ENCODE measurements around the gene SIRPG.
"Not testable (repeated sequence)": the region's sequence is repeated elsewhere in the genome, so short reads cannot be mapped to it uniquely, and the experiment has no call there.

Gene SIRPG

GRCh38 chr20:1671891-1672669, 14.5 kb upstream of the SIRPG start:
- peak; percentile 49 to 57 for DNase-seq

GRCh38 chr20:1669304-1669703, 11.7 kb upstream of the SIRPG start:
- no peak for DNase-seq

GRCh38 chr20:1667502-1668085, 10.0 kb upstream of the SIRPG start:
- no peak for DNase-seq

- DNase-seq = no peak
These were observed 9.2 kb upstream of the SIRPG start for GRCh38 chr20:1666802-1667201.

DNA sequence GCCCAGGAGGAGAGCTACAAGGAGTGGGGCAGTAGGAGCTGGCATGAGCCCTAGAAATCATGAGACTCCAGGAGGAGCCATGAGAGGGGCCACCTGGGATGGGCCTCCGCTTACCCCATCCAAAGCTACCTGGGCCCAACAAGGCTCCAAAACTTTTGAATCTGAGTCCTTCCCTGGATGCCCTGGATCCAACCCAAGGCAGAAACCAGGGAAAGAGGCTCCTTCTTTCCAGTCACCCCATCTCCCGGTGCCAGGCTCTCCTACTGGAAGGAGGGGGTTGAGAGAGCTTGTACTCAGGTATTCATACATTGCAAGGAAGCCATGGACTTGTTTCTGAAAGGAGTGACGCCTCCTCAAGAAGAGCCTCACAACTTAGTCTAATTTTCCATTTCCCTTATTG, 7.8 kb upstream of the SIRPG start:
- DNase-seq = no peak

- no peak for DNase-seq
These were observed 7.3 kb upstream of the SIRPG start for GRCh38 chr20:1664911-1665310.

DNA sequence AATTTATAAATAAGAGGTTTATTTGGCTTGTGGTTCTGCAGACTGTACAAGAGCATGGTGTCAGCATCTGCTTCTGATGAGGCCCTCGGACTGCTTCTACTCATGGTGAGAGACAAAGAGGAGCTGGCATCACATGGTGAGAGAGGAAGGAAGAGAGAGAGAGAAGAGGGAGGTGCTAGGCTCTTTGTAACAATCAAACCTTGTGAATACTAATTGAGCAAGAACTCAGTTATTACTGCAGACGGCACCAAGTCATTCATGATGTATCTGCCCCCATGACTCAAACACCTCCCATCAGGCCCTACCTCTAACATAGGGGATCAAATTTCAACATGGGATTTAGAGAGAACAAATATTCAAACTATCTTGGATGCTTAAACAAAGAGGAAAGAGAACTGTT, 6.3 kb upstream of the SIRPG start:
- no peak for DNase-seq

DNA sequence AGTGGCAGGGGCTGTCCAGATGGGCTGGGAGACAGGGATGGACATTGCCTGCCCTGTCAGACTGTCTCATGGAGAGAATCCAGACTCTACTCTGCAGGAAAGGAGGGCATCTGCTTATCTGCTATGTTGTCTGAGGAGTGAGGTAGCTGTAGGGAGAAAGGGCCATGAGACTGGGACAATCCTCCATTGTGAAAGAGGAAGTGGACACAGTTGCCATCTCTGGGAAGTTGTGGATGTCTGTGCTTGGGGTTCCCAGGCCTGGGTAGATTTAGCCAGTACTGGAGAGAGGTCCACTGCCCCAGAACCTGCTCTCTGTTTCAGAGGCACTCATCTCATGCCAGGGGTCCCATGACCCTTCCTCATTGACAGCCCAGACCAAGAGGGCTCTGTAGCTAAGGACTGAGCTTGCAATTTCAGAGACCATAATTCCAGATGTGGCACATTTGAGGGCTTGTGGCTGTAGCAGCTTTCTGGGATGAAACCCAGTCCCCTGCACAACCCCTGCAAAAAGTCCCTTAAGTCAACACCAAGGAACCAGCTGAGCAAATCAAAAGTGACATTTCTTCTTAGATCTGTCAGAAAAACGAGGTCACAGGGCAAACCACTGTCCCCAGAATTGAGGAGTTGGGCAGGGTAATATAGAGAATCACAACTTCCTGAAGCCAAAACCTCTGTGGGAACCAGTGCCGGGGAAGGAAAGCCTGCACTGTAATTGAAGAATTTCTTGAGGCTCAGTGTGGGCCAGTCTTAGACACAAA, 4.1 kb upstream of the SIRPG start:
- no peak for DNase-seq

- DNase-seq = no peak
These were observed 2.7 kb upstream of the SIRPG start for GRCh38 chr20:1660246-1660645.

DNA sequence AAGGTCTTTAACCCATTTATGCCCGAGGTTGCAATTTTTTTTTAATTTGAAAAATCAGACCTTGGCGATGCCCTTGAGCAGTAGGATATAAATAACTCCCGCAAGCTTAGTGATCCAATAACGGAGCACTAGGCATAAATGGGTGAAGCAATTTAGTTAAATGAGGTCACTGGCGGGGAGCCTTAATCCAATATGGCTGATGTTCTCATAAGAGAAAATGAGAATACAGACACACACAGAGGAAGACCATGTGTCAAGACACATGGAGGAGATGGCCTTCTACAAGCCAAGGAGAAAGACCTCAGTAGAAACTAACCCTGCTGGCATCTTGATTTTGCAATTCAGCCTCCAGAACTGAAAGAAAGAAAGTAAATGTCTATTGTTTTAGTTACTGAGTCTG, 735 bp downstream of the SIRPG start:
- DNase-seq = no peak

- no peak for DNase-seq
These were observed 2.6 kb downstream of the SIRPG start for GRCh38 chr20:1654996-1655395.

DNA sequence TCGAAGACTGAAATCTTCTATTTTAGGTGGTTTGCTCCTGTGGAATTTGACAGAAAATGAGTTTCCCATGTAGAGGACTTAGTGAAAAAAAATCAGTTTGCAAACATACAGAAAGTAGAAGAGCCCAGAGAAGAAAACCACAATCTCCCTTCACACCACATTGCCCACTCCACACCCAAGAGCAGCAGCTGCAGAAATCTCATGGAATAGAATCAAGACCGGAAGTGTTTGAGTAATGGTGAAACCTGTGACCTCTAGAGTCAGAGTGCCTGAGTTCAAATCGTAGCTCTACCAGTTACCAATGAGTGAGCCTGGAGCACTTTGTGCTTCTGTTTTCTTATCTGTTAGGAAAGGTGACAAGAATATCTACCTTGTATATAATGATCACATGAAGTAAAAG, 4.6 kb downstream of the SIRPG start:
- no peak for DNase-seq

GRCh38 chr20:1652104-1652503, 5.5 kb downstream of the SIRPG start:
- DNase-seq = no peak

DNA sequence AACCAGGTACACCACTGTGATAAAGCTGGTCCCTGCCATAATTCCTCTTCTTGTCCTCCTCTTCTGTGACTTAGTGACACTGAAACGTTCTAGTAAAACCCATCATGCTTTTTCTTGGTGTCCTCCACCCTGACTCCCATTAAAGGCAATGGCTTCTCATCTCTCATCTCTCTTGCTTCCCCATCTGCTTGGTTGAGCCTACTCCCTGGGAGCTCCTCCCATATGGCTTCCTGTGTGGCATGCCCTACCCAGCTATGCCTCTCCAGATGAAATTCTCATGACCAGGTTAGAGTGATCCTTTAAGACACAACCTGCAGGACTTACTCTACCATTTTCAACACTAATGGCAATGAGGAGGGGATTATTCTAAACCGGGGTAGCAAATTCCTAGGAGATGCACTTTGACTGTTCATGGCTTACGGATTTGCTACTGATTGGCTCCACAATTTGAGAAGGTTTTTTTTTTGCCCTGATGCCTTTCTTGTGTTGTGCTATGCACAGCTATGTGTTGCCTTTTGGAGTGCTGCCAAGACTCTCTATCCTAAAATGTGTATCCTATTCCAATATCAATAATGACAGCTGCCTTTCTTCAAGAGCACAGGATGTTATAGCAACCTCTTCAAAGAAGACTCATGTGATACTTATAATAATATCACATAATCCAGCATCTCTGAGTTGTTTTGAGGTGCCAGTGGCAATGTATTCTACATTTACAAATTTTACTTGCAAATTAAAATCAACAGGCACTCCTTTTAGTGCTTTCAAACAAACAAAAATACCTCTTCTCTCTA, 6.1 kb downstream of the SIRPG start:
- DNase-seq = no peak

GRCh38 chr20:1648101-1648500, 9.5 kb downstream of the SIRPG start:
- DNase-seq = no peak

DNA sequence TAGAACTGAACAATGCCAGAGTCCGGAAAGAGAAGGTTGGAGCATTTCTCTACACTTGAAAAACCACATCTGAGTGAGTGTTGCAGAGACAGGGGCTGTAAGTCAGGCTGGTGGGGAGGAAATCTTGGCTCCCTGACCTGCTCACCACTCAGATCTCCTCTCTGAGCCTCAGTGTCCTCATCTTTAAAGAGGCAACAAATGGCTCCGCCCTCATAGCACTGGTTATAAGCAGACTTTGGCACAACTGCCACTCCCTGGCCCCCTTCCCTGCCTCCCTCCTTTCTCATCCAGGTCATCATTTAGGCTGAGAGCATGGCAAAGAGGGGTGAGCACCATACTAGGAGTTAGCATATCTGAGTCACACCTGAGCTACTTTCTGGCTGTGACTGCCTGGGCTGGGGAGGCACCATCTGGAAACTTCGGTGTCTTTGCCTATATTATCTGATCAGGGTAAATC, 10.6 kb downstream of the SIRPG start:
- DNase-seq = no peak

DNA sequence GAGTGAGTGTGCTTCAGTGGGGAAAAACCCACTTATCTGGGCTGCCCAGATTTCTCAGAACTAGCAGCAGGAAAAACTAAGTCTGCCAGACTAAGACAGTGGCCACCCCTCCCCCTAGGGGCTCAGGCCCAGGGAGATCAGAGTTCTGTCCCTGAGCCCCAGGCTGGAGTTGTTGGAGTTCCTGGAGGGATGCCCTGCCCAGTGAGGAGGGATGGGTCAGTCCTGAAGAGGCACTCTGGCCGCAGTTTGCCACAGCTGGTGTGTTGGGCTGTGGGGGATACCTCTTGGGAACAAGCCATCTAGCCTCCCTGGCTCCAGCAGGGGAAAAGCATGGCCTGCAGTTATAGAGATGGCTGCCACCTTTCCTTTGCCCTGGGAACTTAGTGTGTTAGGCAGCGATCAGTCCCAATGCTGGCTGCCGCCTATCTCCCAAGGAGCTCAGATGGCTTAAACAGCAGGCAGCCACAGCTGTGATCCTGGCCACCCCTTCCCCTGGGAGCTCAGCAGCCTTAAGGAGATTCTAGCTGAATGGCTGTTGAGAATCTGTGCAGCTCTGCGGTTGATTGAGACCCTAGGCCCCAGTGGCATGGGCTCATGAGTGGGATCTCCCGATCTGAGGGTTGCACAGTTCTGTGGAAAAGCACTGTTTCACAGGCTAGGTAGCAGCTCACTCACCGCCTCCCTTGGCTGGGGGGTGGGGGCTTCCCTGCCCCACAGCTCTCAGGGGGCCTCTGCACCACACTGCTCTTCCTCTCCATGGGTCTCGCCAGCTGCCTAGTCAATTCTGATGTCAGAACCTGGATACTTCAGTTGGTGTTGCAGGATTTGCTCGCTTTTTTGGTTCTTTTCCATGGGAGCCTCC, 13.2 kb downstream of the SIRPG start:
- DNase-seq = no peak

GRCh38 chr20:1638643-1639042, 18.9 kb downstream of the SIRPG start:
- not testable (repeated sequence) for DNase-seq

- DNase-seq = no peak
These were observed 19.8 kb downstream of the SIRPG start for GRCh38 chr20:1637755-1638154.

DNA sequence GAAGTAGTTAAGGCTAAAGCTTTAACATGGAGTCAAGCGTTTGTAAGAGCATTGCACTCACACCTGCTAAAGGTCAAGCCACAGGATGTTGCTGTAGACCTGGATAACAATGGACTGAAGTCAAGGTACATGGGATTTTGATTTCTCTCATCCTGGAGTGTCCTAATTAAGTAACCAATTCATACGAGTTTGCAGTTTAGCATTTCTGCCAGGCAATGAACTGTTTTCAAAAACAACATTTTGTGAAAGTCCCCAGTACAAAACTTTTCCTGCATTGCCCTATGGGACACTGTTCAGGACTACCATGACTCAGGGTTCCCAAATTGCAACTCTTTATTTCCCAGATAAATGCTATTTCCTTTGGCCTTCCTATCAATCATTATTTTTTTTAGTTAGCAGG, 20.4 kb downstream of the SIRPG start:
- no peak for DNase-seq

DNA sequence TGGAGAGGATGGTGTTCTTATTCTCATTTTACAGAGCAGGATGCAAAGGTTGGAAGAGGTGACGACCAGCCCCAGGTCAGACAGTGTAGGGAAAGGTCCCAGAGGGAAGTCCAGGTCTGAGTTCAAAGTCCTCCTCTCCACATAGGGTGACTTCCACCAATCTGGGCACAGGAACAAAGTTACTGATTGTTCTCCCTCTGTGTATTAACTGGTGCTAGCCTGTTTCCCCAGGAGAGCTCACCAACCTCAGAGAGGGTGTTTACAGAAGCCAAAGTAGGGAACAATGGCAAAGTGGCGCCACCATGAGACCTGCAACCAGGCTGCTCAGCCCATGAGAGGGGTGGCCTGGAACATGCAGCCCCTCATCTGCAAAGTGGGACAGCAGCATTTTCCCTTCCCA, 21.0 kb downstream of the SIRPG start:
- DNase-seq = no peak

Data from hippocampal formation (tissue), 2 donors.